SHP77 (cell line): ENCODE results near the gene HDGF.
"Not testable (repeated sequence)": the region's sequence is repeated elsewhere in the genome, so short reads cannot be mapped to it uniquely, and the experiment has no call there.

Experiments used
- DNase-seq, 2 experiments: peaks; one replicate each; lab custom pipeline; 2025; lab: John Stamatoyannopoulos, UW

The HDGF gene

GRCh38 chr1:156767101-156767878 is 15.8 kb upstream of the HDGF start, which contains the start of gene PRCC:
Gene PRCC (plus strand): TSS chr1:156767535. CDS start chr1:156767772, 237 bp downstream.
- peak; percentile 100 for DNase-seq

DNA sequence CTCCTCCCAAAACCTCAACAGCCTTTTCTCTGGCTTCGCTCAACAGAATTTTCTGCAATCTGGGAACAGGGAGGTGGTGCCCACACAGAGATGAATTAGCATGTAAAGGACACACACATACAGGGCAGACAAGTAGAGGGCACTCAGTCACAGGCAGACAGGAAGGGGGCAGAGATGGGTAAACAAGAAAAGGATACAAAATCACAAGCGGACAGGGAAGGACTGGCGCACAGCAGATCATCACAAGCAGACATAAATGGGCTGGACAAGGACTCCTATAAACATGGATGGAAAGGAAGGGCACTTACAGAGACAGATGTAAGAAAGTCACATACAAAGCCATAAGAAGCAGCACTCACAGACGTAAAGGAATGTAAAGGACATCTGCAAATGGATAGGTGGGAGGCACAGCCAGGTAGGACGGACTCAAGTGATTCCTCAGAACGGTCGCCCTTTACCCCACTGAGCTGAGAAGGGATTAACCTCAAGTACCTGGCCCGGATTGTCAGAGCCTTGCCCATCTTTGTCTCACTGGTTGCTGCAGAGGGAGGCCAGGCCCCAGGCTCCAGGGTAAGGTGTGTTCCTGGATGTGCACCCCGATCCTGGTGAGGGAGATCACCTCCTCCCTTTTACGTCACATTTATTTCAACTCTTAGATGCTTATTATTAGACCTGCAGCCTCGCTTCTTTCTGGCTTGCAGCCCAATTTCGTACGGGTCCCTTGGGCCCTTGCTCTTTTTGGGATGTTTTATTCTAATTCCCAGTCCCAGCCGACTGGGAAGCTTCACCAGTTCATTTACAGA is 15.0 kb upstream of the HDGF start:
- DNase-seq, result peak in 1 of 2 experiments; percentile 63

- no peak for DNase-seq
Measured at GRCh38 chr1:156765666-156766065, 14.2 kb upstream of the HDGF start.

DNA sequence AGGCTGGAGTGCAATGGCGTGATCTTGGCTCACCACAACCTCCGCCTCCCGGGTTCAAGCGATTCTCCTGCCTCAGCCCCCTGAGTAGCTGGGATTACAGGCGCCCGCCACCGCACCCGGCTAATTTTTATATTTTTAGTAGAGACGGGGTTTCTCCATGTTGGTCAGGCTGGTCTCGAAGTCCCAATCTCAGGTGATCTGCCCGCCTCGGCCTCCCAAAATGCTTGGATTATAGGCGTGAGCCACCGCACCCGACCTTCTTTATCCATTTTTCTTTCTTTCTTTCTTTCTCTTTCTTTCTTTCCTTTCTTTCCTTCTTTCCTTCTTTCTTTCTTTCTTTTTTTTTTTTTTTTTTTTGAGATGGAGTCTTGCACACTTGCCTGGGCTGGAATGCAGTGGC is 13.7 kb upstream of the HDGF start:
- not testable (repeated sequence) for DNase-seq

GRCh38 chr1:156760796-156761104 is 9.3 kb upstream of the HDGF start:
- DNase-seq, result no peak

DNA sequence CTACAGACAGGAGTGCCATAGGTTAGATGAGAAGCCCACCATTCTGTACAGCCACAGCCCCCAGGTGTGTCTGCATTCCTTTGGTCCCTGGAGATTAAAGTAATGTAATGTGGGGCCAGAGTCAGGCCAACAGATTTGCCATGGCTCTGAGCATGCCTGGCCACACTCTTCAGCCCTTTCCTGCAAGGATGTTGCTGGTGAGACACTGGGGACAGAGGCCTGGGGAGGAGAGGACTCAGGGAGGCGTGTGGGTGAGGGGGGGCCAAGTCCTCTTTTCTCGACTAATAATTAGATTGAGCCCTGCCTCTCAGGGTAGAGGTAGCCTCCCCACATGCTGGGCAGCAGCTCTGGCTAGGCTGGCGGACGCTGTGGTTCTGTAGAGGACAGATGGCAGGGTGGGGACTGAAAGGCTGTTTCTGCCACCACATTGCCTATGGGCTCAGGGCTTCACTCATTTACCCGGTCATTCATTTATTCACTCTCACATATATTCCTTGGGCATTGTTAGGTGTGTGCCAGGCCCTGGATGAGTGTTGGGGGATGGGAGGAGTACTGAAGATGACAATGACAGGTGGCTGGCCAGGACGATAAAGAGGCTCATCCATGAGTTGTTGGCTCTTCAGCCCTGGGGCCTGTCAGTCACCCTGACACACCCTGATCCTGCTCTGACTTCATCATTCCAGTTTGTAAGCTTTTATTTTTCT is 8.8 kb upstream of the HDGF start:
- DNase-seq, result peak in 1 of 2 experiments; percentile 32

DNA sequence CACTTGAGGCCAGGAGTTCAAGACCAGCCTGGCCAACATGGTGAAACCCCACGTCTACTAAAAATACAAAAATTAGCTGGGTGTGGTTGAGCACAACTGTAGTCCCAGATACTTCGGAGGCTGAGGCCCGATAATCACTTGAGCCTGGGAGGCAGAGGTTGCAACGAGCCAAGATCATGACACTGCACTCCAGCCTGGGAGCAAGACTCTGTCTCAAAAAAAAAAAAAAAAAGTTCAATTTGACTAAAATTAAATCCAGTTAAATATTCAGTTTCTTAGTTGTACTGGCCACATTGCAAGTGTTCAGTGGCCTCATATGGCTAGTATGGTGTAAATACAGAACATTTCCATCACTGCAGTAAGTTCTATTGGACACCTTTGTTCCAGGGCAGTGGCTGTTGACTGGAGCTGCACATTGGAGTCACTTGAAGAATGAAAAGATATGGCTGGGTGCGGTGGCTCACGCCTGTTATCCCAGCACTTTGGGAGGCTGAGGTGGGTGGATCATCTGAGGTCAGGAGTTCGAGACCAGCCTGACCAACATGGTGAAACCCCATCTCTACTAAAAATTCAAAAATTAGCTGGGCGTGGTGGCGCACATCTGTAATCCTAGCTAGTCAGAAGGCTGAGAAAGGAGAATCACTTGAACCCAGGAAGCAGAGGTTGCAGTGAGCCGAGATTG is 6.2 kb upstream of the HDGF start:
- DNase-seq, result not testable (repeated sequence)

- no peak for DNase-seq
Measured at GRCh38 chr1:156756355-156756754, 4.9 kb upstream of the HDGF start.

DNA sequence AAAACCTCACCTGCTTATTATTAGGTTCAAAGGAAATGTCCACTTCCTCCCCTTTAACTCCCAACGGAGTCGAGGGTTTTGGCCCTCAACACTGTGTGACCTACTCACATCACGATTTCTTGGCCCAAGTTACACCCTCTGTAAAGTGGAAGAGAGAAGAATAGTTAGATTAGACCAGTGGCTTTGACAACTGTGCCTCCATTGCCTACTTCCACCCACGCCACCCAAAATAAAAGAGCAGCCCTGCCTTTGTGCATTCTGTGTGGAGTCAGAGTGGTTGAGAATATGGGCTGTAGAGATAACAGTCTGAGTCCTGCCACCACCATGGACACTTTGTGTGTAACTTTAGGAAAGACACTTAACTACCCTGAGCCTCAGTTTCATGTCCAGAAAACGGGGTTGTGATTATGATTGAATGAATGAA is 4.1 kb upstream of the HDGF start:
- no peak for DNase-seq

DNA sequence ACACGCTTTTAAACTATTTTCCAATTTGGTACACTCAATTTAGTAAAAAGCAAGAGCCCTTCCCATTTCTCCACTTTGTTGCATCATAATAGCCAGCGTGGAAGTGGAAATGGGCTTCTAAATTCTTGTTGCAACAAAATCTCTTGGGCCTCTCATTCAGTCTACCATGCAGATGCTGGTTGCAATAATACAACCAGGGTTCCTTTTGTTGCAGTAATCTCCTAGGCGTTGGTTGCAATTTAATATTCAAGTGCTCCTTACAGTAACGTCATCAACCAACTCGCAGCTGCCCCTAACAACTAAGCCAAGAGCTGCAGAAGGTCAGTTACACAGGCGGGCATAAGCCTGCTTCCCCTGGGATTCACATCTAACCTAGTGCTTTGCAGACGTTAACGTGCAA is 2.7 kb upstream of the HDGF start:
- DNase-seq, result peak in 1 of 2 experiments; percentile 27

GRCh38 chr1:156752843-156753482 is 1.5 kb upstream of the HDGF start:
- DNase-seq, result no peak

- peak; percentile 98 to 99 for DNase-seq
Measured at GRCh38 chr1:156751757-156752481, 444 bp upstream of the HDGF start.

DNA sequence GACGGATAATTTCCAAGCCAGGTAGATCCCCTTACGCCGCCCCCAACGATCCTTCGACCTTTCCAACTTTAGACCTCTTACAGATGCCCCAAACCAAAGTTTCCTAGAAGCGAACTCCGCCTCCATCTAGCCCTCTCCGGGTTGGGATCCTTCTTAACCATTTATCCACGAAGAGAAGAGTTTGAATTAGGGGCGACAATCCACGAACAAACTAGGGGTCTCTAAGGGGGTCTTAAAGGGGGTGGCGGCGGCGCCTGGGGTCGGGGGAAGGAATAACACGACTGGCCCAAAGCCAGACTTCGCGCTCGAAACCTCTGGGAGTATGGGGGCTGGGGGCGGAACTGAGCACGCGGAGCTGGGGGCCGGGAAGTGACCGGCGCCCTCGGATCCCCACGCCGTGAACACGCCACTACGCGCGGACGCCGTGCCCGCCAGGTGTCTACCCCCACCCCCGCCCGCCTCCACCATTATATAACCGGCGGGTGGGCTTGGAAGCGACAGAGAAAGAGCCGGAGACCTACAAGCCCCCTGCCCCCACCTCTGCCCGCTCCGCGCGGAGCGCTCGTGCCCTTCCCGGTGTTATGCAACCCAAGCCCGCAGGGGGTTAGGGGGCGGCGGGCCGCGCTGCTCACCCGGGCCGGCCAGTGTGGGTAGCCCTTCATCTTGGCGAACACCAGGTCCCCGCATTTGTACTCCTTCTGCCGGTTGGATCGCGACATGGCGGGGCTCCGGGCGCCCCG is 594 bp downstream of the HDGF start:
- peak; percentile 16 to 44 for DNase-seq

- DNase-seq, result peak in 1 of 2 experiments; percentile 31
Measured at GRCh38 chr1:156750191-156750672, 1.2 kb downstream of the HDGF start.

DNA sequence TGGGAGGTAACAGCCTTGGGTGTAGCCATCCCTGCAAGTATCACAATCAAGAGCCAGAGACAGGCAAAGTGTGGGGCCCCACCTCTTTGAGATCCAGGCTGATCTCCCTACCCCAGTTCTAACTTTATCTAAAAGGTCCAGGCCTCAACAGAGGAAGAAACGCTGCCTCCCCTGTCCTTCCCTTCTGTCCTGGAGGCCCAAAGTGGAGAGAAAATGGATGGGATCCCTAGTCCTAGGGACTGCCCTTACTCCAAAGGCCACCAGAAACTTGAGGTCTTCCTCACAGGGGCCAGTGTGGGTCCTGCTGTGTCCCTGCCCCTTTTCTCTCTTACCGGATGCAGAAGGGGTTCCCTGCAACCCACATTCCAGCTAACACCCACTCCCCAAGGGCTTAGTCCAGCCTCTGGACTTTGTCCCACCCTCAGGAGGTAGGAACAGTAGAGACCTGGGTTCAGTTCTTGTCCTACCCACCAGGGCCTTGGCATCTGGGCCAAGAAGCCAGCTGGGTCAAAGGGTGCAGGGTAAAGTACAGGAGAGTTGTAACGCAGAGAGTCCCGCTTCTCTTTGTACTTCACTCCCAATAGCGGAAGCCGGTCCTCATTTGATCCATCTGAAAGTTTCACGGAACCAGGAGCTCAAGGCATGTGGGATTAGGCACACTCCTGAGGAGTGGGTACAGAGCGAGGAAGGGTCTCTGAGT is 1.9 kb downstream of the HDGF start:
- no peak for DNase-seq

GRCh38 chr1:156748670-156749418 is 2.6 kb downstream of the HDGF start:
- DNase-seq, result peak in 1 of 2 experiments; percentile 53

DNA sequence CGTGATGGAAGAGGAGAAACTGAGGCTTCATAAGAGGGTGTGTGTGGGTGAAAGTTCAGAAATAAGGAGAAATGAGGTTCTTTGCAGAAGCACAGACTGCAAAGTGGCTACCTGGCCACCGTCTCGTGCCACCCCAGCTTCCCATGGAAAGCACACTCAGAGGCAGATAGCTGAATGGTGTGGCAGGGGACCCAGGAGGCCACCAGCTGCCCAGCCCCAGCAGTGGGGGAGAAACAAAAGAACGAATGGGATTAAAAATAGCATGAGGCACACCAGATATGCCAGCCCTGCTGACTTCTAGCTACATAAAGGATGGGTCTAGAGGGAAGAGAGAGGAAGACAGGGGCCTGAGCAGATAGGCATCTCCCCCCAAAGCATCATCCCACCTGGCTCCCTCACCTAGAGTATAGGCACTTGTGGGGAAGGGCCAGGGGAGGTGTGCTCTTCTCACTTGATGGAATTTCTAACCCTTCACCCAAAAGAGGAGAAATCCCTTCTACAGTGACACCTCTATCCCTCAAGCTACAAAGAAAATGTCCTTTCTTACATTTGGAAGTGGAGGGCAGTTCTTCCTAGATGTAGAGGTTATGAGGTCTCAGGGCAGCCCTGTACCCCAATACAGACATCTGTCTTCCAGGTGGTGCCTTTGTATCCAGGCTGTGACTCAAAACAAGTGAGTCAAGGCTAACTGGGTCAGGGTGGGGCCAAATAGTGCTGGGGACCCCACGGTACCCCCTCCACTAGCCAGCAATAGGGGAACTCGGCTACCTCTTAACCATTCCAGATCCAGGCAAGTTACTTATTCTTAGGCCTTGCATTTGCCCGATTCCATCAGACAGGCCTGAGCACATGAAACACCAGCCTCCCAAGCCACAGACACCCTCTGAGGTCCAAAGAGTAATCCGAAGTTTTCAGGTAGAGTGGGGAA is 3.5 kb downstream of the HDGF start:
- no peak for DNase-seq
